IMR-90 (cell line): ENCODE results near the gene CREB5. TPM values are rescaled to one million over a fixed set of nuclear protein-coding genes. Genes with fewer than 3 reads are reported as not detected.

Experiments used
- ATAC-seq: fragments of 200-7000 bp; cut with Tn5 transposase; 2 replicates; pipeline ENCODE4 v1.9.1; 2020; ENCODE audit warnings: low read depth, mild to moderate bottlenecking, moderate library complexity
- BruUV-seq: library from RNA; stranded (reverse); fragments of 400-500 nt; replicated peaks from 2 replicates; lab custom pipeline; 2021; lab: Mats Ljungman, UMichigan
- CTCF ChIA-PET: fragments of 300-600 bp; formaldehyde crosslinking; extraction: SDS; loops from one replicate; lab custom pipeline; 2021; ENCODE audit warnings: antibody characterized with exemption; lab: Yijun Ruan, JAX
- POLR2A ChIA-PET: fragments of 300-600 bp; sonication (Branson Sonifier 250); formaldehyde crosslinking; loops from one replicate; lab custom pipeline; 2022; ENCODE audit warnings: antibody characterized with exemption; ENCODE audit not compliant: unreplicated experiment; lab: Charles Lee
- DNase-seq: peaks from one replicate; pipeline ENCODE4 v3.0.0; 2013
- H2AFZ ChIP-seq: replicated peaks from 2 replicates; pipeline ENCODE3; 2013; ENCODE audit warnings: low read length, mild to moderate bottlenecking; ENCODE audit not compliant: poor library complexity
- H2AK5ac ChIP-seq: 2 replicates; pipeline ENCODE4 v1.6.1; 2013; ENCODE audit warnings: low read depth, low read length, inconsistent platforms
- H2AK9ac ChIP-seq: replicated peaks from 2 replicates; pipeline ENCODE3; 2013; ENCODE audit warnings: mild to moderate bottlenecking, low read depth, low read length, moderate library complexity; ENCODE audit not compliant: poor library complexity
- H2BK120ac ChIP-seq: 2 replicates; pipeline ENCODE4 v1.6.1; 2013; ENCODE audit warnings: low read depth, low read length, inconsistent platforms
- H2BK15ac ChIP-seq: 3 replicates; pipeline ENCODE4 v1.6.1; 2013; ENCODE audit warnings: low read depth, low read length, inconsistent platforms
- H2BK20ac ChIP-seq: 2 replicates; pipeline ENCODE4 v1.6.1; 2013; ENCODE audit warnings: low read depth, mild to moderate bottlenecking, inconsistent platforms, low read length, moderate library complexity
- H2BK5ac ChIP-seq: 2 replicates; pipeline ENCODE4 v1.6.1; 2013; ENCODE audit warnings: mild to moderate bottlenecking, low read depth, low read length, inconsistent platforms; ENCODE audit not compliant: poor library complexity, severe bottlenecking
- H3K14ac ChIP-seq: replicated peaks from 2 replicates; pipeline ENCODE4 v1.6.1; 2013; ENCODE audit warnings: low read depth, low read length, inconsistent platforms
- H3K18ac ChIP-seq: 2 replicates; pipeline ENCODE4 v1.6.1; 2013; ENCODE audit warnings: low read depth, low read length, control low read depth
- H3K23ac ChIP-seq: 2 replicates; pipeline ENCODE4 v1.6.1; 2013; ENCODE audit warnings: low read depth, low read length, inconsistent platforms
- H3K27ac ChIP-seq: 2 replicates; pipeline ENCODE4 v1.5.1; 2013; ENCODE audit warnings: mild to moderate bottlenecking, control low read depth, low read length; ENCODE audit not compliant: insufficient read depth
- H3K27me3 ChIP-seq: 2 replicates; pipeline ENCODE4 v1.6.1; 2013; ENCODE audit warnings: low read length; ENCODE audit not compliant: control insufficient read depth, insufficient read depth
- H3K36me3 ChIP-seq: 2 replicates; pipeline ENCODE4 v1.6.1; 2013; ENCODE audit warnings: low read length, mixed read lengths; ENCODE audit not compliant: control insufficient read depth, insufficient read depth
- H3K4ac ChIP-seq: 2 replicates; pipeline ENCODE4 v1.6.1; 2013; ENCODE audit warnings: low read depth, low read length, inconsistent platforms
- H3K4me1 ChIP-seq: 2 replicates; pipeline ENCODE4 v1.6.1; 2013; ENCODE audit warnings: low read length, mixed read lengths; ENCODE audit not compliant: control insufficient read depth, insufficient read depth
- H3K4me2 ChIP-seq: 2 replicates; pipeline ENCODE4 v1.6.1; 2013; ENCODE audit warnings: low read depth, mild to moderate bottlenecking, control low read depth, low read length, moderate library complexity
- H3K4me3 ChIP-seq: 2 replicates; pipeline ENCODE4 v1.5.1; 2013; ENCODE audit warnings: low read depth, mild to moderate bottlenecking, control low read depth, low read length, moderate library complexity; ENCODE audit not compliant: insufficient read depth
- H3K56ac ChIP-seq: 2 replicates; pipeline ENCODE4 v1.6.1; 2013; ENCODE audit warnings: low read length, inconsistent platforms; ENCODE audit not compliant: insufficient read depth; ENCODE audit errors: extremely low read depth
- H3K79me1 ChIP-seq, 2 experiments: 2 replicates each; pipeline ENCODE4 v1.6.1; 2013; ENCODE audit warnings: low read length in 2 of 2, inconsistent platforms in 1 of 2, low read depth in 1 of 2
- H3K9ac ChIP-seq: 2 replicates; pipeline ENCODE4 v1.6.1; 2013; ENCODE audit warnings: low read depth, low read length, control low read depth
- H3K9me1 ChIP-seq: 2 replicates; pipeline ENCODE4 v1.6.1; 2013; ENCODE audit warnings: low read length, inconsistent platforms; ENCODE audit not compliant: insufficient read depth
- H3K9me3 ChIP-seq: 2 replicates; pipeline ENCODE4 v1.6.1; 2013; ENCODE audit warnings: low read length; ENCODE audit not compliant: control insufficient read depth, insufficient read depth
- H4K20me1 ChIP-seq: 2 replicates; pipeline ENCODE4 v1.6.1; 2013; ENCODE audit warnings: low read length, inconsistent platforms; ENCODE audit not compliant: insufficient read depth
- H4K5ac ChIP-seq: 2 replicates; pipeline ENCODE4 v1.6.1; 2013; ENCODE audit warnings: mild to moderate bottlenecking, low read depth, low read length, control low read depth
- H4K8ac ChIP-seq, 2 experiments: 2 replicates each; pipeline ENCODE4 v1.6.1; 2013; ENCODE audit warnings: low read depth in 2 of 2, low read length in 2 of 2, control low read depth in 1 of 2, inconsistent platforms in 1 of 2
- H4K91ac ChIP-seq: 2 replicates; pipeline ENCODE4 v1.6.1; 2013; ENCODE audit warnings: low read depth, low read length, inconsistent platforms; ENCODE audit not compliant: insufficient read depth
- CHD1 ChIP-seq: IDR thresholded peaks from 2 replicates; pipeline ENCODE4 v1.6.1; 2012; ENCODE audit warnings: low read depth, low read length, improper control_type of control experiment
- CTCF ChIP-seq: conservative IDR thresholded peaks from 2 replicates; pipeline ENCODE4 v1.5.1; 2012; ENCODE audit warnings: mild to moderate bottlenecking, low read depth, low read length, improper control_type of control experiment
- ELK1 ChIP-seq: fragments of 150-350 bp; IDR thresholded peaks from 2 replicates; pipeline ENCODE4 v1.6.1; 2016; ENCODE audit warnings: low read depth, mild to moderate bottlenecking, low read length, moderate library complexity, borderline replicate concordance
- MAFK ChIP-seq: IDR thresholded peaks from 2 replicates; pipeline ENCODE4 v1.6.1; 2012; ENCODE audit warnings: low read depth, low read length, improper control_type of control experiment
- MAZ ChIP-seq: IDR thresholded peaks from 2 replicates; pipeline ENCODE4 v1.6.1; 2012; ENCODE audit warnings: low read depth, mild to moderate bottlenecking, low read length, improper control_type of control experiment, moderate library complexity, borderline replicate concordance
- MXI1 ChIP-seq: IDR thresholded peaks from 2 replicates; pipeline ENCODE4 v1.6.1; 2012; ENCODE audit warnings: low read depth, mild to moderate bottlenecking, low read length, moderate library complexity, borderline replicate concordance
- NFE2L2 ChIP-seq: fragments of 150-350 bp; IDR thresholded peaks from 2 replicates; pipeline ENCODE4 v1.6.1; 2016; ENCODE audit warnings: low read depth, mild to moderate bottlenecking, low read length
- POLR2A ChIP-seq: IDR thresholded peaks from 2 replicates; pipeline ENCODE4 v1.6.1; 2012; ENCODE audit warnings: mild to moderate bottlenecking, low read depth, low read length
- RAD21 ChIP-seq: IDR thresholded peaks from 2 replicates; pipeline ENCODE4 v1.6.1; 2012; ENCODE audit warnings: low read length, improper control_type of control experiment
- RCOR1 ChIP-seq: IDR thresholded peaks from 2 replicates; pipeline ENCODE4 v1.6.1; 2012; ENCODE audit warnings: mild to moderate bottlenecking, low read length, improper control_type of control experiment; ENCODE audit not compliant: insufficient replicate concordance
- SMC3 ChIP-seq: fragments of 150-350 bp; IDR thresholded peaks from 2 replicates; pipeline ENCODE4 v1.6.1; 2016; ENCODE audit warnings: low read depth, mild to moderate bottlenecking, antibody characterized with exemption, low read length, moderate library complexity
- USF2 ChIP-seq: fragments of 150-350 bp; IDR thresholded peaks from 2 replicates; pipeline ENCODE4 v1.6.1; 2017; ENCODE audit warnings: mild to moderate bottlenecking, antibody characterized with exemption, low read length, low read depth
- WGBS, 2 experiments: methylation state at CpG; one replicate each; pipeline versions ENCODE4 v1.1.5 to v1.1.7; 2013; ENCODE audit warnings: missing lambda C conversion rate in 2 of 2; ENCODE audit not compliant: insufficient read length in 1 of 2; ENCODE audit errors: extremely low coverage in 2 of 2; 5-methylcytosine and 5-hydroxymethylcytosine counted together
- dilution Hi-C: fragments of 300-500 bp; cut with HindIII; formaldehyde crosslinking; loops from one replicate; pipeline ENCODE4 v1.14.3; 2018; ENCODE audit warnings: low sequenced_read_pairs; ENCODE audit not compliant: unreplicated experiment
- in situ Hi-C: fragments of 300-500 bp; cut with MboI; formaldehyde crosslinking; loops from 3 replicates; pipeline ENCODE4 v1.14.3; 2019; ENCODE audit warnings: low sequenced_read_pairs, inconsistent platforms, mixed read lengths
- intact Hi-C: fragments of 100-400 bp; cut with micrococcal nuclease; formaldehyde crosslinking; loops from 2 replicates; pipeline ENCODE4 v1.10.0; 2022
- polyA plus RNA-seq, 3 experiments: library from polyadenylated mRNA; depleted of rRNA; stranded (reverse); fragments of >200 nt; gene quantifications; 2 replicates each; pipeline ENCODE4 v1.2.3, GENCODE V29; 2012; ENCODE audit warnings: low replicate concordance in 1 of 3
- total RNA-seq: library from RNA; depleted of rRNA; stranded (reverse); fragments of >200 nt; gene quantifications from 2 replicates; pipeline ENCODE4 v1.2.3, GENCODE V29; 2012

Gene CREB5
- total and polyA plus RNA-seq, 2 of the 4 experiments (the other 2 are of a cell fraction): 7.3 to 13.1 TPM

- Histone ChIP-seq H3K4me2 (no peak overlapping the region), H3K27ac (no peak overlapping the region), H3K23ac (no peak overlapping the region), H2BK15ac (no peak overlapping the region), H3K27me3 (no peaks in the 10 kb centered on the region), H2BK20ac (no peak overlapping the region), H3K9me1 (no peaks in the 10 kb centered on the region), H4K20me1 (no peaks in the 10 kb centered on the region), H2AK9ac (no peak overlapping the region), H3K36me3 (no peaks in the 10 kb centered on the region), H2AFZ (no peak overlapping the region), H3K4me1 (peaks cover 2% of the 10 kb centered on the region; the same call in 1 of the 2 replicates), H4K8ac (no peak overlapping the region), H3K56ac (no peak overlapping the region), H3K4ac (no peak overlapping the region), H2BK120ac (no peak overlapping the region), H3K79me1 (no peaks in the 10 kb centered on the region), H3K14ac (no peak overlapping the region), H3K4me3 (no peak overlapping the region), H2BK5ac (no peak overlapping the region), H3K9ac (no peak overlapping the region), H3K18ac (no peak overlapping the region), H2AK5ac (no peak overlapping the region), H4K5ac (no peak overlapping the region), H3K9me3 (no peaks in the 10 kb centered on the region), H4K91ac (no peak overlapping the region)
- dilution Hi-C loops (no loop called here), intact Hi-C loops (no loop called here), in situ Hi-C loops (no loop called here)
- POLR2A ChIA-PET: no interaction called here
- no peak for DNase-seq
- WGBS, 2 experiments: 20% methylated on average over 1 of the region's 5 CpGs; no CpG with 5 or more reads in 1 of the 2 experiments
- no peak for TF ChIP-seq MXI1
- TF ChIP-seq RAD21: no peak
- no peak for TF ChIP-seq POLR2A
- TF ChIP-seq RCOR1: no peak
- no peak for TF ChIP-seq CHD1
- TF ChIP-seq ELK1: no peak
- no peak for TF ChIP-seq NFE2L2
- TF ChIP-seq USF2: no peak
- no peak for TF ChIP-seq MAZ
- TF ChIP-seq CTCF: no peak
- TF ChIP-seq SMC3: no peak
- TF ChIP-seq MAFK: no peak
- ATAC-seq: no peak
- no TSS peak for BruUV-seq
- CTCF ChIA-PET: interaction anchor here (0.9 to 1.3 kb wide), 2 partner anchors 11 to 14 kb away, joined by 4 read pairs; no protein-coding TSS in a partner anchor
These were observed 327.5 kb downstream of the CREB5 start for GRCh38 chr7:28739826-28740225.
